Lung (tissue), 12 donors: ENCODE data around the gene SPG7. TPM values are rescaled to one million over a fixed set of nuclear protein-coding genes. Genes with fewer than 3 reads are reported as not detected.

ENCODE experiments used
- ATAC-seq: fragments of 200-7000 bp; cut with Tn5 transposase; one replicate; pipeline ENCODE4 v1.9.1; 2020; ENCODE audit warnings: moderate number of reproducible peaks; ENCODE audit not compliant: insufficient read depth, low FRiP score
- DNase-seq, 3 donors: peaks; one replicate each; pipeline ENCODE4 v3.0.0-alpha.2; 2013 to 2017
- H3K27ac ChIP-seq, 2 donors: one replicate each; pipeline ENCODE4 v1.5.1; 2013; ENCODE audit warnings: mild to moderate bottlenecking in 2 of 2, moderate library complexity in 2 of 2, control low read depth in 1 of 2, inconsistent platforms in 1 of 2, low read depth in 1 of 2, low read length in 1 of 2
- H3K27me3 ChIP-seq, 3 donors: one replicate each; pipeline ENCODE4 v1.5.1; 2013; ENCODE audit warnings: low read length in 2 of 3; ENCODE audit not compliant: control insufficient read depth in 3 of 3, insufficient read depth in 3 of 3
- H3K36me3 ChIP-seq, 4 donors: one replicate each; pipeline ENCODE4 v1.5.1; 2013; ENCODE audit warnings: low read length in 4 of 4, mild to moderate bottlenecking in 1 of 4, moderate library complexity in 1 of 4; ENCODE audit not compliant: control insufficient read depth in 4 of 4, insufficient read depth in 4 of 4
- H3K4me1 ChIP-seq, 5 donors: one replicate each; pipeline ENCODE4 v1.5.1; 2013; ENCODE audit warnings: low read length in 5 of 5, mild to moderate bottlenecking in 2 of 5, moderate library complexity in 1 of 5; ENCODE audit not compliant: control insufficient read depth in 5 of 5, insufficient read depth in 5 of 5
- H3K4me3 ChIP-seq: one replicate; pipeline ENCODE4 v1.5.1; 2013; ENCODE audit warnings: mild to moderate bottlenecking, control low read depth, moderate library complexity
- H3K9ac ChIP-seq, 2 donors: one replicate each; pipeline ENCODE4 v1.5.1; 2013; ENCODE audit warnings: low read length in 2 of 2, control low read depth in 1 of 2; ENCODE audit not compliant: insufficient read depth in 1 of 2
- H3K9me3 ChIP-seq, 4 donors: one replicate each; pipeline ENCODE4 v1.5.1; 2013; ENCODE audit warnings: low read length in 3 of 4, mild to moderate bottlenecking in 1 of 4, moderate library complexity in 1 of 4; ENCODE audit not compliant: control insufficient read depth in 4 of 4, insufficient read depth in 3 of 4
- CTCF ChIP-seq: IDR thresholded peaks from 2 replicates; pipeline ENCODE4 v1.5.1; 2012; ENCODE audit warnings: mild to moderate bottlenecking; ENCODE audit errors: control extremely low read depth, extremely low read depth
- WGBS, 2 donors: extraction: QIAGEN DNeasy Blood & Tissue Kit; methylation state at CpG; one replicate each; pipeline ENCODE4 v1.1.7; 2013; 5-methylcytosine and 5-hydroxymethylcytosine counted together
- polyA plus RNA-seq, 2 donors: library from polyadenylated mRNA; stranded (reverse); fragments of 200-250 nt; gene quantifications; one replicate each; pipeline ENCODE4 v1.2.1, GENCODE V29; 2013
- total RNA-seq, 2 donors: library from RNA; depleted of rRNA in 1 of 2; stranded (reverse); fragments of >200 nt in 1 of 2; gene quantifications; one replicate each; pipeline ENCODE4 v1.2.1, GENCODE V29; 2014 to 2021
- donor health status: control.
- donor health status: control.
- donor health status: Bipolar disorder and iron deficiency.
- donor health status: healthy.
- donor health status: DM: yes; HTN: yes; CAD: no.

Gene SPG7
- total and polyA plus RNA-seq, 4 donors: 59.0 to 114 (median 95.4) TPM

- H3K4me1 ChIP-seq: peaks cover 0 to 33% (median 14%) of the 10 kb centered on the region in 5 donors
Observed at GRCh38 chr16:89565506-89566372, 57.5 kb downstream of the SPG7 start.

GRCh38 chr16:89567656-89568594 is 59.7 kb downstream of the SPG7 start:
- Histone ChIP-seq H3K36me3 (peaks cover 10 to 21% (median 17%) of the 10 kb centered on the region in 4 donors), H3K9me3 (no peaks in the 10 kb centered on the region), H3K27ac (no peak overlapping the region), H3K4me3 (no peak overlapping the region), H3K27me3 (peaks cover 0 to 15% (median 2%) of the 10 kb centered on the region in 3 donors), H3K9ac (no peak overlapping the region), H3K4me1 (peaks cover 0 to 34% (median 18%) of the 10 kb centered on the region in 5 donors)
- DNase-seq: no peak
- TF ChIP-seq CTCF: no peak
- WGBS, 2 donors: 72 to 80% methylated on average over 30 of the region's 30 CpGs
- ATAC-seq: no peak

More at GRCh38 chr16:89565506-89566372, 57.5 kb downstream of the SPG7 start:
- TF ChIP-seq CTCF: no peak
- H3K4me3 ChIP-seq: no peak overlapping the region
- peak overlapping the region in 1 of 2 donors; percentile 9 for H3K9ac ChIP-seq
- no peak overlapping the region for H3K27ac ChIP-seq
- DNase-seq (peak; percentile 36 to 59 (median 45)), ATAC-seq (peak; percentile 21)
- 5 to 15% methylated on average over 44 to 46 of the region's 46 CpGs for WGBS, 2 donors
- no peaks in the 10 kb centered on the region for H3K9me3 ChIP-seq
- peaks cover 0 to 5% (median 2%) of the 10 kb centered on the region in 3 donors for H3K27me3 ChIP-seq
- H3K36me3 ChIP-seq: peaks cover 18 to 38% (median 32%) of the 10 kb centered on the region in 4 donors

GRCh38 chr16:89569506-89570341 is 61.5 kb downstream of the SPG7 start:
- 81 to 87% methylated on average over 20 to 23 of the region's 23 CpGs for WGBS, 2 donors
- no peak for ATAC-seq
- peaks cover 0 to 3% (median under 1%) of the 10 kb centered on the region in 4 donors for H3K36me3 ChIP-seq

More at GRCh38 chr16:89569506-89570341, 61.5 kb downstream of the SPG7 start:
- Histone ChIP-seq H3K9ac (no peak overlapping the region), H3K9me3 (no peaks in the 10 kb centered on the region), H3K4me3 (no peak overlapping the region), H3K4me1 (peaks cover 0 to 28% (median 15%) of the 10 kb centered on the region in 5 donors), H3K27me3 (peaks cover 0 to 28% (median 7%) of the 10 kb centered on the region in 3 donors), H3K27ac (no peak overlapping the region)
- DNase-seq: no peak
- TF ChIP-seq CTCF: no peak
